ENCODE results near the gene SUPT4H1. TPM values are rescaled to one million over a fixed set of nuclear protein-coding genes. Genes with fewer than 3 reads are reported as not detected.
A peak's percentile ranks its signal among the peaks of the same experiment; 100 is the strongest.

Gene SUPT4H1
- total and polyA plus RNA-seq, 9 of the 15 experiments (the other 6 are each of a cell fraction or from before 2014, with no cell fraction given): 62.1 to 320 (median 117) TPM

DNA sequence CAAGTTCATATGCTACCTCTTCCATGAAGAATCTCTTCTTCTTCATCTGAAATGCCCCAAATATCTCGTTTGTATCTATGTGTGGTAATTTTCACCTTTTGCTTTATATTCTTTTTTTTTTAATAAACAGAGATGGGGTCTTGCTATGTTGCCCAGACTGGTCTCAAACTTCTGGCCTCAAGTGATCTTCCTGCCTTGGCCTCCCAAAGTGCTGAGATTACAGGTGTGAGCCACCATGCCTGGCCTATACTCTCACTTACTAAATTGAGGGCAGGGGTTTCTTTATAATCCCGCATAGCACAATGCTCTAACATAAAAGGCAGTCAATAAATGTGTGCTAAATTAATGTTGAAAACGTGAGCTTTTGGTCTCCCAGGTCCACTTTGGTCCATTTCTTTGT, 34.7 kb upstream of the SUPT4H1 start:
- no peak for FAIRE-seq

GRCh38 chr17:58385359-58385899, 33.4 kb upstream of the SUPT4H1 start:
- no TSS peak for BruUV-seq (replicated peaks)
- Histone ChIP-seq H3K79me2 (ENCODE audit: control insufficient read depth, insufficient read depth, low read length) (no peaks in the 10 kb centered on the region), H3K4me2 (ENCODE audit: insufficient read depth, low read length) (no peak overlapping the region), H3K9me3 (replicated peaks; ENCODE audit: control insufficient read depth, insufficient read depth, low read depth, low read length) (no peaks in the 10 kb centered on the region; the same call in 1 of the 2 replicates), H3K4me1 (replicated peaks in 1 of 2; ENCODE audit: control insufficient read depth in 2 of 2, insufficient read depth in 2 of 2, low read length in 2 of 2) (peaks cover 15 to 40% of the 10 kb centered on the region in 2 experiments), H4K20me1 (replicated peaks; ENCODE audit: control insufficient read depth, insufficient read depth, low read length) (no peaks in the 10 kb centered on the region), H2AFZ (ENCODE audit: low read depth, low read length) (peak overlapping the region; percentile 7; the same call in 1 of the 2 replicates), H3K9me1 (ENCODE audit: control insufficient read depth, insufficient read depth, low read length) (no peaks in the 10 kb centered on the region), H3K27ac (ENCODE audit: extremely low read depth, low read depth, low read length) (no peak overlapping the region; the same call in 2 of the 3 replicates), H3K36me3 (ENCODE audit: control insufficient read depth, insufficient read depth, low read length) (no peaks in the 10 kb centered on the region), H3K9ac (ENCODE audit: insufficient read depth in 1 of 2, low read depth in 2 of 2, low read length in 2 of 2) (no peak overlapping the region), H3K27me3 (ENCODE audit: control insufficient read depth in 2 of 2, insufficient read depth in 2 of 2, low read length in 2 of 2) (no peaks in the 10 kb centered on the region), H3K4me3 (no peak overlapping the region)
- intact Hi-C loops (cut with micrococcal nuclease) (no loop called here), in situ Hi-C loops (cut with MboI) (no loop called here)
- ChIA-PET CTCF (ENCODE audit: low intra/inter-chr PET ratio) (no interaction called here), POLR2A (interaction anchor here (1.2 to 1.5 kb wide), 3 partner anchors 18 to 53 kb away, joined by 3 to 4 read pairs (median 3); no protein-coding TSS in a partner anchor)
- ATAC-seq (no peak; the same call in 2 of the 3 replicates), FAIRE-seq (peak; percentile 23), DNase-seq (ENCODE audit: extremely low read depth in 1 of 4, low spot score in 3 of 4) (no peak)
- WGBS (ENCODE audit: insufficient coverage, low coverage, missing lambda C conversion rate): 10% methylated on average over 4 of the region's 4 CpGs
- TF ChIP-seq CHAMP1 (IDR thresholded peaks at IDR 0.05) (no peak), ARHGAP35 (IDR thresholded peaks at IDR 0.05; ENCODE audit: partially characterized antibody) (no peak), TCF7L2 (IDR thresholded peaks at IDR 0.05; ENCODE audit: low read depth, low read length) (no peak), ZNF778 (CRISPR knock-in tag; IDR thresholded peaks at IDR 0.05) (no peak), FOXM1 (IDR thresholded peaks at IDR 0.05; ENCODE audit: low read depth) (peak; percentile 89), FOXM1 (CRISPR knock-in tag; IDR thresholded peaks at IDR 0.05; ENCODE audit: low read depth) (no peak), KDM1A (IDR thresholded peaks at IDR 0.05) (no peak), ZFPM2 (CRISPR knock-in tag; IDR thresholded peaks at IDR 0.05) (no peak), SIX5 (IDR thresholded peaks at IDR 0.05; ENCODE audit: borderline replicate concordance in 1 of 2, insufficient read depth in 1 of 2, low read depth in 1 of 2, low read length in 2 of 2) (no peak)
- TF ChIP-seq, protein P1, sequence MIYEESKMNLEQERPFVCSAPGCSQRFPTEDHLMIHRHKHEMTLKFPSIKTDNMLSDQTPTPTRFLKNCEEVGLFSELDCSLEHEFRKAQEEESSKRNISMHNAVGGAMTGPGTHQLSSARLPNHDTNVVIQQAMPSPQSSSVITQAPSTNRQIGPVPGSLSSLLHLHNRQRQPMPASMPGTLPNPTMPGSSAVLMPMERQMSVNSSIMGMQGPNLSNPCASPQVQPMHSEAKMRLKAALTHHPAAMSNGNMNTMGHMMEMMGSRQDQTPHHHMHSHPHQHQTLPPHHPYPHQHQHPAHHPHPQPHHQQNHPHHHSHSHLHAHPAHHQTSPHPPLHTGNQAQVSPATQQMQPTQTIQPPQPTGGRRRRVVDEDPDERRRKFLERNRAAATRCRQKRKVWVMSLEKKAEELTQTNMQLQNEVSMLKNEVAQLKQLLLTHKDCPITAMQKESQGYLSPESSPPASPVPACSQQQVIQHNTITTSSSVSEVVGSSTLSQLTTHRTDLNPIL (CRISPR knock-in tag; IDR thresholded peaks at IDR 0.05): no peak

More for the DNA sequence above, 34.7 kb upstream of the SUPT4H1 start:
- no TSS peak for BruUV-seq (replicated peaks)
- Histone ChIP-seq H3K27me3 (ENCODE audit: control insufficient read depth in 2 of 2, insufficient read depth in 2 of 2, low read length in 2 of 2) (no peaks in the 10 kb centered on the region), H3K4me1 (replicated peaks in 1 of 2; ENCODE audit: control insufficient read depth in 2 of 2, insufficient read depth in 2 of 2, low read length in 2 of 2) (peaks cover 25 to 49% of the 10 kb centered on the region in 2 experiments), H3K27ac (ENCODE audit: extremely low read depth, low read depth, low read length) (no peak overlapping the region), H3K9me1 (ENCODE audit: control insufficient read depth, insufficient read depth, low read length) (no peaks in the 10 kb centered on the region), H3K4me3 (no peak overlapping the region), H3K9ac (ENCODE audit: insufficient read depth in 1 of 2, low read depth in 2 of 2, low read length in 2 of 2) (no peak overlapping the region), H4K20me1 (replicated peaks; ENCODE audit: control insufficient read depth, insufficient read depth, low read length) (no peaks in the 10 kb centered on the region), H3K4me2 (ENCODE audit: insufficient read depth, low read length) (no peak overlapping the region), H3K79me2 (ENCODE audit: control insufficient read depth, insufficient read depth, low read length) (no peaks in the 10 kb centered on the region; the same call in 2 of the 3 replicates), H2AFZ (ENCODE audit: low read depth, low read length) (no peak overlapping the region), H3K9me3 (replicated peaks; ENCODE audit: control insufficient read depth, insufficient read depth, low read depth, low read length) (no peaks in the 10 kb centered on the region; the same call in 1 of the 2 replicates), H3K36me3 (ENCODE audit: control insufficient read depth, insufficient read depth, low read length) (no peaks in the 10 kb centered on the region)
- in situ Hi-C loops (cut with MboI) (no loop called here), intact Hi-C loops (cut with micrococcal nuclease) (no loop called here)
- DNase-seq (ENCODE audit: extremely low read depth in 1 of 4, low spot score in 3 of 4) (no peak), ATAC-seq (no peak)
- POLR2A ChIA-PET: interaction anchor here (0.6 to 4.7 kb wide), 5 partner anchors 7 to 1507 kb away, joined by 3 to 34 read pairs (median 3); no protein-coding TSS in a partner anchor
- TF ChIP-seq HNRNPH1 (optimal IDR thresholded peaks at IDR 0.05; ENCODE audit: low read depth, low read length) (no peak), ZNF121 (CRISPR knock-in tag; conservative IDR thresholded peaks at IDR 0.05) (peak; percentile 55), SPI1 (IDR thresholded peaks at IDR 0.05; ENCODE audit: borderline replicate concordance, low read depth, low read length) (no peak), ZNF699 (CRISPR knock-in tag; IDR thresholded peaks at IDR 0.05; ENCODE audit: insufficient replicate concordance) (no peak), RBM25 (IDR thresholded peaks at IDR 0.05; ENCODE audit: low read depth, low read length, severe bottlenecking) (peak; percentile 41)
- 51% methylated on average over 3 of the region's 3 CpGs for WGBS (ENCODE audit: insufficient coverage, low coverage, missing lambda C conversion rate)
- CTCF ChIA-PET (ENCODE audit: low intra/inter-chr PET ratio): no interaction called here
